HG03064 (cell line): ENCODE results near the gene SOWAHD.
"Not testable (repeated sequence)": the region's sequence is repeated elsewhere in the genome, so short reads cannot be mapped to it uniquely, and the experiment has no call there.

Experiments
- ATAC-seq: cut with Tn5 transposase; IDR thresholded peaks from one replicate; pipeline ENCODE4 v1.9.1; 2021; ENCODE audit warnings: low read depth; ENCODE audit not compliant: unreplicated experiment

SOWAHD gene

GRCh38 chrX:119757979-119758730, at the start of gene SOWAHD:
TSS of gene SOWAHD (plus strand) at chrX:119758588. CDS start at chrX:119758668, 80 bp downstream.
- ATAC-seq: no peak

- ATAC-seq: no peak
Observed at GRCh38 chrX:119708936-119709335, 49.5 kb upstream of the SOWAHD start.

- no peak for ATAC-seq
Observed at GRCh38 chrX:119709630-119710029, 48.8 kb upstream of the SOWAHD start.

GRCh38 chrX:119721487-119721886, 36.9 kb upstream of the SOWAHD start:
- ATAC-seq: no peak

- ATAC-seq: no peak
Observed at GRCh38 chrX:119721926-119722325, 36.5 kb upstream of the SOWAHD start.

GRCh38 chrX:119726900-119727555, 31.4 kb upstream of the SOWAHD start:
- ATAC-seq: no peak

- no peak for ATAC-seq
Observed at GRCh38 chrX:119728487-119728886, 29.9 kb upstream of the SOWAHD start.

GRCh38 chrX:119729408-119730201, 28.8 kb upstream of the SOWAHD start:
- no peak for ATAC-seq

GRCh38 chrX:119734897-119735339, 23.5 kb upstream of the SOWAHD start:
- no peak for ATAC-seq

- ATAC-seq: no peak
Observed at GRCh38 chrX:119735467-119735866, 22.9 kb upstream of the SOWAHD start.

GRCh38 chrX:119736206-119736764, 22.1 kb upstream of the SOWAHD start:
- ATAC-seq: no peak

- no peak for ATAC-seq
Observed at GRCh38 chrX:119738742-119739141, 19.6 kb upstream of the SOWAHD start.

GRCh38 chrX:119745283-119745848, 13.0 kb upstream of the SOWAHD start:
- ATAC-seq: no peak

- not testable (repeated sequence) for ATAC-seq
Observed at GRCh38 chrX:119750131-119750530, 8.3 kb upstream of the SOWAHD start.

- not testable (repeated sequence) for ATAC-seq
Observed at GRCh38 chrX:119750751-119751150, 7.6 kb upstream of the SOWAHD start.

GRCh38 chrX:119753001-119753400, 5.4 kb upstream of the SOWAHD start:
- ATAC-seq: no peak

GRCh38 chrX:119753639-119754257, 4.6 kb upstream of the SOWAHD start:
- no peak for ATAC-seq

- peak; percentile 60 for ATAC-seq
Observed at GRCh38 chrX:119755981-119756533, 2.3 kb upstream of the SOWAHD start.

- ATAC-seq: no peak
Observed at GRCh38 chrX:119756926-119757635, 1.3 kb upstream of the SOWAHD start.
